ENCODE results near the gene SORCS2.
A peak's percentile ranks its signal among the peaks of the same experiment; 100 is the strongest.

The SORCS2 gene

DNA sequence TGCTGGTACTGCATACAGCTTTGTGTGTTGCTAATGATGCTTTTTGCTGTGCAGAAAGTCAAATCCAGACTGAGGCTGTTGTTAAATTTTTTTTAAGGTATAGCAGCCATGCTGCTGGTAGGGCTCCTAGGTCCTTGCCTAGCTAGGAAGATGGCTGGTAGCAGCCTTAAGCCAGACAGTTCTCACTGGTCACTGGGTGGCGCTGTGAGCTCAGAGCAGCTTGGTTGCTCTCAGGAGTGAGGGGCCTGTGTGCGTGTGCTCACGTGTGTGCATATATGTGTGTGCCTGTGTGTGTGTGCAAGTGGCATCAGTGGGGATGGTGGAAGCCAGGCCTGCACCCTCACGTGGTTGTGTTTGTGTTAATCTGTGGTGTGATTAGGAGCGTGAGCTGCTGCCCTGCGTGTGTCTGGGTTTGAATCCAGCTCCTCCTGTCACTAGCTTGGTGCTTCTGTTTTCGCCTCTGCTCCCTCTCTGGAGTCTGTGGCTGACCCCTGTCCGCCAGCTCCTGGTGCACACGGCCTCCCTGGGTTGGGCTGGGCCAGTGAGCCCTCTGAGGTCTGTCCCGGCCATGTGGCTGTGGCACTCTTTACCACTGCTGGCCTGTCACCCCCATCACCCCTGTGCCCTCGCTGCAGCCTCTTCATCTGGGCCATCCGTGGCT is 46.1 kb downstream of the SORCS2 start:
- no peak overlapping the region for H3K4me3 ChIP-seq (ENCODE audit: low read length)
- TF ChIP-seq, protein P1, sequence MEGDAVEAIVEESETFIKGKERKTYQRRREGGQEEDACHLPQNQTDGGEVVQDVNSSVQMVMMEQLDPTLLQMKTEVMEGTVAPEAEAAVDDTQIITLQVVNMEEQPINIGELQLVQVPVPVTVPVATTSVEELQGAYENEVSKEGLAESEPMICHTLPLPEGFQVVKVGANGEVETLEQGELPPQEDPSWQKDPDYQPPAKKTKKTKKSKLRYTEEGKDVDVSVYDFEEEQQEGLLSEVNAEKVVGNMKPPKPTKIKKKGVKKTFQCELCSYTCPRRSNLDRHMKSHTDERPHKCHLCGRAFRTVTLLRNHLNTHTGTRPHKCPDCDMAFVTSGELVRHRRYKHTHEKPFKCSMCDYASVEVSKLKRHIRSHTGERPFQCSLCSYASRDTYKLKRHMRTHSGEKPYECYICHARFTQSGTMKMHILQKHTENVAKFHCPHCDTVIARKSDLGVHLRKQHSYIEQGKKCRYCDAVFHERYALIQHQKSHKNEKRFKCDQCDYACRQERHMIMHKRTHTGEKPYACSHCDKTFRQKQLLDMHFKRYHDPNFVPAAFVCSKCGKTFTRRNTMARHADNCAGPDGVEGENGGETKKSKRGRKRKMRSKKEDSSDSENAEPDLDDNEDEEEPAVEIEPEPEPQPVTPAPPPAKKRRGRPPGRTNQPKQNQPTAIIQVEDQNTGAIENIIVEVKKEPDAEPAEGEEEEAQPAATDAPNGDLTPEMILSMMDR (conservative IDR thresholded peaks at IDR 0.05; ENCODE audit: low read length), result peak; percentile 40
- DNase-seq (ENCODE audit: low read depth), result no peak

DNA sequence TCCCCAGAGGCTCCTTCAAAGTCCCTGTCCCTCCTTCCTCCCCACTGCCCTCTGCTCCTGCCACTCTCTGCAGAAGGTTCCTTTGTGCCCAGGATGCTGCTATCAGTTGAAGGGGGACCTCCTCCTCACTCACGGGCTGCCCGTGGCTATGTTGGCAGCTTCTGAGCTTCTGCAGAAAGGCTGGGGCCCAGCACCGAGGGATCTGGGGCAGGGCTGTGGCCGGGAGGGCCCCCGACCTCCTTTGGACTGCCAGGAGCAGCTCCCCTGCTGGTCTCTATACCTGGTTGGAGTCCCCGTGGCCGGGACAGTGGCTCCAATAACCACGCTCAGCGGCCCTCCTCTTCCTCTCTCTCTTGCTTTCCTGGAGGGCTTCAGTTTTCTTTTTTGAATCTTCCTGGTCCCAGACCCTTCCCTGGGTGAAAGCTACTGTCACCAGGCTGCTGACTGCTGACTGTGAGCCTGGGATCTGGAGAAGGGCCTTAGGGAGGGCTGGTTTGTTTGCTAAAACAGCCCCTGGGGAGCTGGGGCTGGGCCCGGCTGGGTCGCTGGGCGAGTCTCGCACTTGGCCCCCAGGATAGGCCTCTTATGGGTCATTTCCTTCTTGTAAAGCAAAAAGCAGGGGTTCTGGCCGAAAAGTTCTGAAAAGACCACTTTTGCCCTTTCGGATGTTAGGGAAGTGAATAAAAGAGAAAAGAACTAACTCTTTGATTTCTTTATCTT is 46.9 kb downstream of the SORCS2 start:
- no peak for DNase-seq (ENCODE audit: low read depth)
- TF ChIP-seq, protein P1 (conservative IDR thresholded peaks at IDR 0.05; ENCODE audit: low read length), result no peak
- H3K4me3 ChIP-seq (ENCODE audit: low read length), result no peak overlapping the region

- H3K4me3 ChIP-seq (ENCODE audit: low read length), result no peak overlapping the region
- no peak for DNase-seq (ENCODE audit: low read depth)
- TF ChIP-seq, protein P1 (conservative IDR thresholded peaks at IDR 0.05; ENCODE audit: low read length), result no peak
These were observed 47.5 kb downstream of the SORCS2 start for GRCh38 chr4:7239844-7240243.

DNA sequence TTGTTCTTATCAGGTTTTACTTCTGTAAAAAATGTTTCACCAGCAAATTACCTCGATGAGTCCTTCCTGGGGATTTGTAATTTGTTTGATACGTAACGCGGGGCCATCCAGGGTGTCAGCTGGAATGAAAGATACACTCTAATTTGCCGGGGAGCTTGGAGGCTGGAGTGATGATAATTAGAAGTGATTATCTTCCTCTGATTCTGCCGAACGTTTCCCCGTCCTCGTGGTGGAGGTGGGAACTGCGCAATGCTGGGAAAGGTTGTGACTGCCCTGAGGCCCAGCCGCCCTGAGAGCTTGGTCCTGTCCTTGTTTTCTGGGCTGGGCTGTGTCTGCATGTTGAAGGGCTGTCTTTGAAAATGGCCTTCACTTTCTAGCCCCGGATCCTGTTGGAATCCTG is 48.0 kb downstream of the SORCS2 start:
- TF ChIP-seq, protein P1 (conservative IDR thresholded peaks at IDR 0.05; ENCODE audit: low read length), result no peak
- no peak for DNase-seq (ENCODE audit: low read depth)
- no peak overlapping the region for H3K4me3 ChIP-seq (ENCODE audit: low read length)

GRCh38 chr4:7241597-7242125 is 49.3 kb downstream of the SORCS2 start:
- no peak overlapping the region for H3K4me3 ChIP-seq (ENCODE audit: low read length)
- TF ChIP-seq, protein P1 (conservative IDR thresholded peaks at IDR 0.05; ENCODE audit: low read length), result no peak
- DNase-seq (ENCODE audit: low read depth), result no peak

- TF ChIP-seq, protein P1 (conservative IDR thresholded peaks at IDR 0.05; ENCODE audit: low read length), result no peak
These were observed 50.4 kb downstream of the SORCS2 start for GRCh38 chr4:7242766-7243165.

More at GRCh38 chr4:7242766-7243165, 50.4 kb downstream of the SORCS2 start:
- DNase-seq (ENCODE audit: low read depth), result no peak
- H3K4me3 ChIP-seq (ENCODE audit: low read length), result no peak overlapping the region

All from AG10803 (cell line).